WERI-Rb-1 (cell line): ENCODE measurements around the gene SHROOM3.

Source experiments
- DNase-seq: peaks from one replicate; pipeline ENCODE4 v3.0.0-alpha.2; 2020
- H3K27ac ChIP-seq: fragments of 250-450 bp; sonication (Bioruptor Pico); 2 replicates; pipeline ENCODE4 v1.5.1; 2020; ENCODE audit warnings: mild to moderate bottlenecking, moderate library complexity
- H3K27me3 ChIP-seq: fragments of 250-450 bp; sonication (Bioruptor Pico); 2 replicates; pipeline ENCODE4 v1.5.1; 2021; ENCODE audit warnings: mild to moderate bottlenecking, low read depth, moderate library complexity; ENCODE audit not compliant: insufficient read depth, severe bottlenecking
- H3K36me3 ChIP-seq: fragments of 250-450 bp; sonication (Bioruptor Pico); 2 replicates; pipeline ENCODE4 v1.5.1; 2020; ENCODE audit warnings: mild to moderate bottlenecking, moderate library complexity
- H3K4me3 ChIP-seq: 2 replicates; pipeline ENCODE4 v1.5.1; 2011; ENCODE audit warnings: low read depth, mild to moderate bottlenecking, control low read depth, low read length
- H3K9me3 ChIP-seq: fragments of 250-450 bp; sonication (Bioruptor Pico); 2 replicates; pipeline ENCODE4 v1.5.1; 2021; ENCODE audit warnings: mild to moderate bottlenecking, moderate library complexity; ENCODE audit not compliant: severe bottlenecking
- TF ChIP-seq, protein P1 (sequence below): IDR thresholded peaks from 2 replicates; pipeline ENCODE4 v1.5.1; 2011; ENCODE audit warnings: low read depth, mild to moderate bottlenecking, control low read depth, inconsistent platforms, low read length

SHROOM3 gene

DNA sequence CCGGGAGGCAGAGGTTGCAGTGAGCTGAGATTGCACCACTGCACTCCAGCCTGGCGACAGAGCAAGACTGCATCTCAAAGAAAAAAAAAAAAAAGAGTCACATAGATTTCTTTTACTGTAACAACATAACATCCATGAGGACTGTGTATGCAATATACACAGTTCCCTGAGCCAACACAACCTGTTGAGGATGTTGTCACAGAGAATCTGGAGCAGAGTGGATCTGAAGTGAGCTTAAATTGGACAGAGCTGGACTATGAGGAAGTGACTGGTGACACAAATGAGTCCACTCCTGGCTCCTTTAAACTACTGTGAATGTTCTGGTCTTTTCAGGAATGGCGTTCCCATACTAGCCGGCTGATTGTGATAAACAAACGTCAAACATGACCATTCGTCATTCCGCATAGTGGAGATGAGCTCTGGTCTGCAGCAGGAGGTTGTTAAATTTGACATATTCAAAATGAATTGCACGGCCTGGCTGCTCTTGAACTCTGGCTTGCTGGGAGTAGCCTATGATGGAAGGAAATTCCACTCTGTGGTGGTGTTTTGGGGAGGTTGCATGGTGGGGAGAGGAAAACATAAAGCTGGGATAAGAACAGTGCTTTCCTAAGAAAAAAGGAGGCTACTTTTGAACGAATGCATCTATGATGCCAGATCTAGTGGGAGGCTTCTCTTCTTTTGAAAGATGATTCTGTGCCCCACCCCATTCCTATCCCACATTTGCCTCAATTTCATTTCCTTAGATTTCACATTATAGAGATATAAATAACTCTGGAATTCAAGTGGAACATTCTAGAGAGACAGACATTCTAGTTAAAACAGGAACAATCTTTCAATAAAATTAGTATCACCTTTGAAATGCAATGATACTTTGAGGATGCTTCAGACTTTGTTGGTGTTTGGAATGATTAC is 149.5 kb downstream of the SHROOM3 start:
- H3K36me3 ChIP-seq = no peaks in the 10 kb centered on the region

DNA sequence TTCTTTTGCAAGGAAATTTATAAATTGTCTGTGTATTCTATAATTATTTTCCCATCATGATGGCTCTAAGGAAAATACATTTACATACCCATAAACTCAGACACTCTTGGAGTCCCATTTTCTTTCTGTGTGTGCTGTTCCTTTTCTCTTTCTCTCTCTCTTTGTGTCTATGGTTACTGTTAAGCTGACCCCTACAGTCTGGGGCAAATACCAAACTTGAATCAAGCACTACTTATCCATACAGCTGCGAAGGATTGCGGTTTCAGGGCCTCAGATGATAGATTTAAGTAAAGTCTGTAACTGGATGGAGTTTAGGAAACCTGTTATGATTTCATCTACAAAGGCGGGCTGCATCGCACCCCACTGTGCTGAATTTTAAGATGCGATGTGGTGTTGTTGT is 150.2 kb downstream of the SHROOM3 start:
- H3K27ac ChIP-seq = no peak overlapping the region
- no peak for DNase-seq
- H3K27me3 ChIP-seq = no peaks in the 10 kb centered on the region
- H3K4me3 ChIP-seq = no peak overlapping the region
- no peaks in the 10 kb centered on the region for H3K9me3 ChIP-seq
- H3K36me3 ChIP-seq = no peaks in the 10 kb centered on the region
- TF ChIP-seq, protein P1, sequence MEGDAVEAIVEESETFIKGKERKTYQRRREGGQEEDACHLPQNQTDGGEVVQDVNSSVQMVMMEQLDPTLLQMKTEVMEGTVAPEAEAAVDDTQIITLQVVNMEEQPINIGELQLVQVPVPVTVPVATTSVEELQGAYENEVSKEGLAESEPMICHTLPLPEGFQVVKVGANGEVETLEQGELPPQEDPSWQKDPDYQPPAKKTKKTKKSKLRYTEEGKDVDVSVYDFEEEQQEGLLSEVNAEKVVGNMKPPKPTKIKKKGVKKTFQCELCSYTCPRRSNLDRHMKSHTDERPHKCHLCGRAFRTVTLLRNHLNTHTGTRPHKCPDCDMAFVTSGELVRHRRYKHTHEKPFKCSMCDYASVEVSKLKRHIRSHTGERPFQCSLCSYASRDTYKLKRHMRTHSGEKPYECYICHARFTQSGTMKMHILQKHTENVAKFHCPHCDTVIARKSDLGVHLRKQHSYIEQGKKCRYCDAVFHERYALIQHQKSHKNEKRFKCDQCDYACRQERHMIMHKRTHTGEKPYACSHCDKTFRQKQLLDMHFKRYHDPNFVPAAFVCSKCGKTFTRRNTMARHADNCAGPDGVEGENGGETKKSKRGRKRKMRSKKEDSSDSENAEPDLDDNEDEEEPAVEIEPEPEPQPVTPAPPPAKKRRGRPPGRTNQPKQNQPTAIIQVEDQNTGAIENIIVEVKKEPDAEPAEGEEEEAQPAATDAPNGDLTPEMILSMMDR = no peak

More for the DNA sequence above, 149.5 kb downstream of the SHROOM3 start:
- H3K27ac ChIP-seq = no peak overlapping the region
- H3K27me3 ChIP-seq = no peaks in the 10 kb centered on the region
- DNase-seq = no peak
- H3K4me3 ChIP-seq = no peak overlapping the region
- no peaks in the 10 kb centered on the region for H3K9me3 ChIP-seq
- TF ChIP-seq, protein P1 = no peak

DNA sequence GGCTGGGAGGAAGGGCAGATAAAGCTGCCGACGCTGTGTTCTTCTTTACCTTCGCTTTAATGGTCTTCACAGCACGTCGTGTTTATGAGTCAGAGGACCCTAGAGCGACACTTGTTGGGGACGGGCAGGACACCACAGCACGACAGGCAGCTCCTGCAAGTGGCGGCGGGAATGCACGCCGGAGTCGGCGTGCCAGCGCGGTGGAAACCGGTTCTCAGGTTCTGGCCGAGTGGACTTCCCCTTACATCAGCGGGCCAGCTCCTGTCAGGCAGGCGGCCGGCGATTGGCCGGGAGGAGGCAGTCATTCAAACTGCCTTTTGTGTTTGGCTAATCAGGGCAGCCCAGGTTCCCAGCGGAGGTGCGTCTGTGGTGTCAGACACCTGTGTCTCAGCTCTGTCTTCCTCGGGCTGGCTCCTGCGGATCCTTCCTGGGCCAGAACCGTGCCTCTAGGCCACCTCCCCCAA is 150.9 kb downstream of the SHROOM3 start:
- no peak overlapping the region for H3K4me3 ChIP-seq
- TF ChIP-seq, protein P1 = no peak
- no peak for DNase-seq
- H3K27ac ChIP-seq = no peak overlapping the region
- no peaks in the 10 kb centered on the region for H3K27me3 ChIP-seq
- no peaks in the 10 kb centered on the region for H3K9me3 ChIP-seq
- H3K36me3 ChIP-seq = no peaks in the 10 kb centered on the region

DNA sequence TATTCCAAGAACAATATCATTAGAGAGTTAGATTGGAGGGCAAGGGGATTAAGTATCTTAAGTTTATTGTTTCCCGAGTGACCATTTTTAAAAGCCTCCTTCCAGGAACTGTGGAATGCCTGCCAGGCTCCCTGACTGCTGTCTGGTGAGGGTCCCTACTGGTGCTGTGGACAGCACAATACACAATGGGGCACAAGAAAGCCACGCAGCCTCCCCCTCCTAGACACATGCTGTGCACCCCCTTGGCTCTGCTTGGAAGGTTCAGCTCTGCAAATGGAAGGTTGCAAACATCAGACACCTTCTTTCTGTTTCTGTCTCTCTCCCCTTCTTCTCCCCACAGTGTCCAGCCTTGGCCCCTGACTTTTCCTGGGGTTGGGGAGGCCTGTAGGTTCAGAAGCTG is 153.2 kb downstream of the SHROOM3 start:
- no peak overlapping the region for H3K27ac ChIP-seq
- no peak for DNase-seq
- TF ChIP-seq, protein P1 = no peak

DNA sequence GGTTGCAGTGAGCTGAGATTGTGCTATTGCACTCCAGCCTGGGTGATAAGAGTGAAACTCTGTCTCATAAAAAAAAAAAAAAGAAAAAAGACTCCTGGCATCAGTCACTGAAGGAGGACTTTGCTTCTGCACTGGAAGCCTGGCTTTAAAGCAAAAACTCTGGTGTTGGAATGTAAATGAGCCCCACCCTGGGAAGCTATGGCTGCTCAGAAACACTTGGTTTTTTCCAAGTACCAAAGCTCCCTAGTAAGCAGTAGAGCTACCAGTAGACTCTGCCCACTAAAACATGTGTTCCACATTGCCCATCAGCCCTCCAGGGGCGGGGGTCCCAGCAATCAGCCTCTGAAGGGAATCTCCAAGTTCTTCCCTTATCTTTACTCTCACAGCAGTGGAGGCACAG is 154.4 kb downstream of the SHROOM3 start:
- no peaks in the 10 kb centered on the region for H3K27me3 ChIP-seq
- H3K36me3 ChIP-seq = no peaks in the 10 kb centered on the region
- no peak overlapping the region for H3K4me3 ChIP-seq
- H3K27ac ChIP-seq = no peak overlapping the region
- H3K9me3 ChIP-seq = no peaks in the 10 kb centered on the region
- TF ChIP-seq, protein P1 = no peak
- DNase-seq = no peak

More for the DNA sequence above, 153.2 kb downstream of the SHROOM3 start:
- H3K27me3 ChIP-seq = no peaks in the 10 kb centered on the region
- H3K9me3 ChIP-seq = no peaks in the 10 kb centered on the region
- no peaks in the 10 kb centered on the region for H3K36me3 ChIP-seq
- H3K4me3 ChIP-seq = no peak overlapping the region
